Measurements from ENCODE around the gene SLC45A1.
"Not testable (repeated sequence)": the region's sequence is repeated elsewhere in the genome, so short reads cannot be mapped to it uniquely, and the experiment has no call there.

The SLC45A1 gene

GRCh38 chr1:8317647-8318381 is at the start of gene SLC45A1:
Gene SLC45A1, plus strand, starts transcription at chr1:8318114. Its CDS starts 6,216 bp downstream, at chr1:8324330.
- no peak for DNase-seq (ENCODE audit: low read depth, low spot score)

GRCh38 chr1:8273036-8273435 is 44.9 kb upstream of the SLC45A1 start:
- no peak for DNase-seq (ENCODE audit: low read depth, low spot score)

GRCh38 chr1:8274352-8274751 is 43.6 kb upstream of the SLC45A1 start:
- DNase-seq (ENCODE audit: low read depth, low spot score) = no peak

GRCh38 chr1:8276173-8276914 is 41.6 kb upstream of the SLC45A1 start:
- no peak for DNase-seq (ENCODE audit: low read depth, low spot score)

GRCh38 chr1:8276932-8277331 is 41.0 kb upstream of the SLC45A1 start:
- no peak for DNase-seq (ENCODE audit: low read depth, low spot score)

- DNase-seq (ENCODE audit: low read depth, low spot score) = not testable (repeated sequence)
Observed at GRCh38 chr1:8278677-8279076, 39.2 kb upstream of the SLC45A1 start.

- DNase-seq (ENCODE audit: low read depth, low spot score) = no peak
Observed at GRCh38 chr1:8281843-8282509, 35.9 kb upstream of the SLC45A1 start.

- no peak for DNase-seq (ENCODE audit: low read depth, low spot score)
Observed at GRCh38 chr1:8283058-8283884, 34.6 kb upstream of the SLC45A1 start.

- no peak for DNase-seq (ENCODE audit: low read depth, low spot score)
Observed at GRCh38 chr1:8284127-8284526, 33.8 kb upstream of the SLC45A1 start.

- DNase-seq (ENCODE audit: low read depth, low spot score) = no peak
Observed at GRCh38 chr1:8285103-8285502, 32.8 kb upstream of the SLC45A1 start.

- DNase-seq (ENCODE audit: low read depth, low spot score) = no peak
Observed at GRCh38 chr1:8285965-8286364, 31.9 kb upstream of the SLC45A1 start.

GRCh38 chr1:8293118-8293517 is 24.8 kb upstream of the SLC45A1 start:
- no peak for DNase-seq (ENCODE audit: low read depth, low spot score)

- no peak for DNase-seq (ENCODE audit: low read depth, low spot score)
Observed at GRCh38 chr1:8293641-8294169, 24.2 kb upstream of the SLC45A1 start.

- no peak for DNase-seq (ENCODE audit: low read depth, low spot score)
Observed at GRCh38 chr1:8294170-8294697, 23.7 kb upstream of the SLC45A1 start.

- DNase-seq (ENCODE audit: low read depth, low spot score) = no peak
Observed at GRCh38 chr1:8297245-8297644, 20.7 kb upstream of the SLC45A1 start.

- no peak for DNase-seq (ENCODE audit: low read depth, low spot score)
Observed at GRCh38 chr1:8299963-8300362, 18.0 kb upstream of the SLC45A1 start.

- no peak for DNase-seq (ENCODE audit: low read depth, low spot score)
Observed at GRCh38 chr1:8302081-8302956, 15.6 kb upstream of the SLC45A1 start.

- DNase-seq (ENCODE audit: low read depth, low spot score) = no peak
Observed at GRCh38 chr1:8303141-8303540, 14.8 kb upstream of the SLC45A1 start.

GRCh38 chr1:8303876-8304275 is 14.0 kb upstream of the SLC45A1 start:
- DNase-seq (ENCODE audit: low read depth, low spot score) = no peak

GRCh38 chr1:8307628-8308027 is 10.3 kb upstream of the SLC45A1 start:
- no peak for DNase-seq (ENCODE audit: low read depth, low spot score)
